Right atrium auricular region (tissue), 2 donors: ENCODE results near the gene ARHGAP25. TPM values are rescaled to one million over a fixed set of nuclear protein-coding genes. Genes with fewer than 3 reads are reported as not detected.
"Not testable (repeated sequence)": the region's sequence is repeated elsewhere in the genome, so short reads cannot be mapped to it uniquely, and the experiment has no call there.

Source experiments
- DNase-seq: peaks from one replicate; pipeline ENCODE4 v3.0.0-alpha.2; 2019; ENCODE audit warnings: low spot score
- H3K27ac ChIP-seq, 2 donors: fragments of 200-600 bp; sonication (generic); 1 replicate in 1 of 2; 2 replicates in 1 of 2; pipeline ENCODE4 v1.5.1; 2016 to 2019
- H3K27me3 ChIP-seq, 2 donors: fragments of 200-600 bp; sonication (generic); one replicate each; pipeline versions ENCODE4 v1.5.1 to v1.6.0; 2017 to 2019
- H3K36me3 ChIP-seq: fragments of 200-600 bp; sonication (generic); one replicate; pipeline ENCODE4 v1.5.1; 2016
- H3K4me1 ChIP-seq, 2 donors: fragments of 200-600 bp; sonication (generic); one replicate each; pipeline versions ENCODE4 v1.5.1 to v1.6.0; 2017 to 2019
- H3K4me3 ChIP-seq, 2 donors: fragments of 200-600 bp; sonication (generic); 1 replicate in 1 of 2; 2 replicates in 1 of 2; pipeline ENCODE4 v1.5.1; 2017 to 2019; ENCODE audit warnings: mild to moderate bottlenecking in 1 of 2, moderate library complexity in 1 of 2
- H3K9me3 ChIP-seq, 2 donors: fragments of 200-600 bp; sonication (generic); one replicate each; pipeline ENCODE4 v1.5.1; 2019
- total RNA-seq, 2 donors: library from RNA; depleted of rRNA; stranded (reverse); fragments of >200 nt; gene quantifications; one replicate each; pipeline ENCODE4 v1.1.0, GENCODE V29; 2016
- TF ChIP-seq, protein P1 (sequence below), 2 donors: fragments of 200-600 bp; sonication (generic); IDR thresholded peaks; one replicate each; pipeline ENCODE4 v1.5.1; 2019; ENCODE audit warnings: antibody characterized with exemption in 2 of 2

The ARHGAP25 gene
- total RNA-seq, 2 donors from 2014 or later = 4.2 to 12.8 TPM

DNA sequence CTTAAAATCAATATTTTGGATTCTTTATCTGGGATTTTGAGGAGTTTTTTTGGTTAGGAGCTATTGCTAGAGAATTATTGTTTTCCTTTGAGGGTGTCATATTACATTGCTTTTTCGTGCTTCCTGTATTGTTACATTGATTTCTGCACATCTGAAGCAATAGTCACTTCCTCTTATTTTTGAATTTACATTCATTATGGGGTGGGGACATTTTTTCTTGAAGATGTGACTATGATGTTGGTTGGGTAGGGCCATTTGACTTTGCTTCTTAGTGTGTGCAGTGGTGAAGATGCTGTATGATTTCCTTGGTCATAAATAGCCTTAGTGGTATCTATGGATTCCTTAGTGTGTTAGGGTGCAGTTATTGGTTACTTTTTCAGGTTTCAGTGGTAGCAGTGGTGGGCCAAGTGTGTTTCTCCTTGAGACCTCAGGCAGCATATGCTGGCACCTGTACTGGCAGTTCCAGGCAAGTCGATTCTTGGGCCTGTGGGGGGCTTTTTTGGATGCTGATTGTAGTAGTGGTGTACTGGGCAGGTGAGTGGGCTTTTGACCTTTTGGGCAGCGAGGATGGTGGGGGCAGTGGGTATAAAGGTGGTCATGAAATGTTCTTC lies 61.8 kb downstream of the ARHGAP25 start:
- TF ChIP-seq, protein P1, sequence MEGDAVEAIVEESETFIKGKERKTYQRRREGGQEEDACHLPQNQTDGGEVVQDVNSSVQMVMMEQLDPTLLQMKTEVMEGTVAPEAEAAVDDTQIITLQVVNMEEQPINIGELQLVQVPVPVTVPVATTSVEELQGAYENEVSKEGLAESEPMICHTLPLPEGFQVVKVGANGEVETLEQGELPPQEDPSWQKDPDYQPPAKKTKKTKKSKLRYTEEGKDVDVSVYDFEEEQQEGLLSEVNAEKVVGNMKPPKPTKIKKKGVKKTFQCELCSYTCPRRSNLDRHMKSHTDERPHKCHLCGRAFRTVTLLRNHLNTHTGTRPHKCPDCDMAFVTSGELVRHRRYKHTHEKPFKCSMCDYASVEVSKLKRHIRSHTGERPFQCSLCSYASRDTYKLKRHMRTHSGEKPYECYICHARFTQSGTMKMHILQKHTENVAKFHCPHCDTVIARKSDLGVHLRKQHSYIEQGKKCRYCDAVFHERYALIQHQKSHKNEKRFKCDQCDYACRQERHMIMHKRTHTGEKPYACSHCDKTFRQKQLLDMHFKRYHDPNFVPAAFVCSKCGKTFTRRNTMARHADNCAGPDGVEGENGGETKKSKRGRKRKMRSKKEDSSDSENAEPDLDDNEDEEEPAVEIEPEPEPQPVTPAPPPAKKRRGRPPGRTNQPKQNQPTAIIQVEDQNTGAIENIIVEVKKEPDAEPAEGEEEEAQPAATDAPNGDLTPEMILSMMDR (IDR thresholded peaks at IDR 0.05) = no peak
- Histone ChIP-seq H3K4me1 (peaks cover 0 to 6% of the 10 kb centered on the region in 2 donors), H3K4me3 (no peak overlapping the region), H3K27me3 (no peaks in the 10 kb centered on the region), H3K9me3 (no peaks in the 10 kb centered on the region), H3K36me3 (no peaks in the 10 kb centered on the region), H3K27ac (no peak overlapping the region)
- DNase-seq = no peak

DNA sequence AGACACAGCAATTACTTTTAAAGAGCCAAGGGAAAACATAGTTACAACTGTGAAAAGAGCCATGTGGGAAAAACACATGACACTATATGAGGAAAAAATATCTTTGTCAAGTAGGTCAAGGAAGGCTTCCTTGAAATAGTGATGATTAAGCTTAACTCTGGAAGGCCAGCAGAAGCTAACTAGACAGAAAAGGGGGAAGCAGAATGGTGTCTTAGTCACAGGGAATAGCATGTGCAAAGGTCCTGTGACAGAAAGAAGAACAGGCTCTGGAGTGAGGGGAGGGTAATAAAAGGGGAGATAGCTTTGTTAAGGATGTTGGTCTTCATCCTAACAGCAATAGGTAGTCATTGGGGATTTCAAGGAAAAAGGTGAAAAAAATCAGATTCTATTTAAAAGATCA lies 64.0 kb downstream of the ARHGAP25 start:
- TF ChIP-seq, protein P1 (IDR thresholded peaks at IDR 0.05) = no peak
- Histone ChIP-seq H3K27ac (no peak overlapping the region), H3K27me3 (no peaks in the 10 kb centered on the region), H3K36me3 (no peaks in the 10 kb centered on the region), H3K9me3 (no peaks in the 10 kb centered on the region), H3K4me1 (peaks cover 0 to 6% of the 10 kb centered on the region in 2 donors), H3K4me3 (no peak overlapping the region)
- DNase-seq = no peak

DNA sequence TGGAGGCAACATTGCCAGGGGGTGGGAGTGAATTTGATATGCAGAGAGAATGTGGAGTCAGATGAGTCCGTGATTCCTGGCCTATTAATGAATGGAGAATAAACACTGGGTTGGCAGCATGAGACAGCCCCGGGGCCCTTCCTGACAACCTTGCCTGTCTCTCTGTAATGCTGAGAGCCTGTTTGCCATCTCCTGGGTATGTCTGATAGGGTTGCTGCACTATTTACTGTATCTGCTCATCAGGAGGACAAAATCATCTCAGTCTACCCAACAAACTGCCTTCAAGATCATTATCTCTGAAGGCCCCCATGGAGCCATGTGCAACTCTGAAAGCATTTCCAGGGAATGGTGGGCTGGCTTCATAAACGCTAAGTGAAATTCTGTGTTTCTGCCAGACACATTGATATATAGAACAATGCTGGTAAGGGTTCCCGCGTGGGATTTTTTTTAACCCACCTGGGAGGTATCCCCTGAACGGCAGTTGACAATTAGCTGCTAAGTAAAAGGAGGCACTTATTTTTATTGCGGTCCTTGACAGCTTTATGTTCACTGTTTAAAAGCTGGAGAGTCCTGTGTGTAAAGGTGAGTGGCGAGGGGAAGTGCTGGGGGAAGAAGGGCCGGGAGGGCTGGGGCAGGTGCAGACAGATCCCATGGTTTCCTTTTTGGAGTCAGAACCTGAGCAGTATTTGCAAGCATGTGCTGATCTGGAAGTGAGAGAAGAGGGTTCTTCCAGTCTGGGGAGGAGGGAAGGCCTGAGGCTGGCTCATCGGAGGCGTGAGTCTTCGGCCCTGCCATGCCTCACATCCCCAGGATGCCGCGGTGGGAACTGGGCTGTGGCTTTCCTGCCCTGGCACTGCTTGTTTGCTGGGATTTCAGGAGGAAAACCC lies 64.8 kb downstream of the ARHGAP25 start:
- TF ChIP-seq, protein P1 (IDR thresholded peaks at IDR 0.05) = no peak
- Histone ChIP-seq H3K36me3 (no peaks in the 10 kb centered on the region), H3K4me3 (no peak overlapping the region), H3K27ac (no peak overlapping the region), H3K9me3 (no peaks in the 10 kb centered on the region), H3K27me3 (no peaks in the 10 kb centered on the region), H3K4me1 (peaks cover 0 to 6% of the 10 kb centered on the region in 2 donors)
- no peak for DNase-seq

DNA sequence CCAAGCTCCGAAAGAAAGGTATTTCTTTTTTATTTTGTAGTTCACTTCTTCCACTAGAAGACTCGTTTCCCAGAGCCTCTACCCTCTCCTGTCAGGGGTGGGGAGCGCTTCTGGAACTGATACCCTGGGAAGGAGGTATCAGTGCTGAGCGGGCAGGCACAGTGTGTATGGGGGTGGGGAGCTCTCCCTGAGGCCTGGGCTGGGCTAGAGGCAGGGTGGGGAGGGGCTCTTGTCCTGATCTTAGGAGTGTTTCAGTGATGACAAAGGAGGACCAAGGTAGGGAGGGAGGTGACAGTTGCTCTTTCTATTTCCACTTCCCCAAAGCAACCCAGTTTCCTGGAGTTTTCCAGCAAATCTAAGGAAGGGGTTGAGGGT lies 65.4 kb downstream of the ARHGAP25 start:
- no peaks in the 10 kb centered on the region for H3K27me3 ChIP-seq
- no peak overlapping the region for H3K4me3 ChIP-seq
- TF ChIP-seq, protein P1 (IDR thresholded peaks at IDR 0.05) = no peak
- no peaks in the 10 kb centered on the region for H3K9me3 ChIP-seq
- no peak for DNase-seq
- H3K36me3 ChIP-seq = no peaks in the 10 kb centered on the region
- H3K27ac ChIP-seq = no peak overlapping the region
- peaks cover 0 to 6% of the 10 kb centered on the region in 2 donors for H3K4me1 ChIP-seq

DNA sequence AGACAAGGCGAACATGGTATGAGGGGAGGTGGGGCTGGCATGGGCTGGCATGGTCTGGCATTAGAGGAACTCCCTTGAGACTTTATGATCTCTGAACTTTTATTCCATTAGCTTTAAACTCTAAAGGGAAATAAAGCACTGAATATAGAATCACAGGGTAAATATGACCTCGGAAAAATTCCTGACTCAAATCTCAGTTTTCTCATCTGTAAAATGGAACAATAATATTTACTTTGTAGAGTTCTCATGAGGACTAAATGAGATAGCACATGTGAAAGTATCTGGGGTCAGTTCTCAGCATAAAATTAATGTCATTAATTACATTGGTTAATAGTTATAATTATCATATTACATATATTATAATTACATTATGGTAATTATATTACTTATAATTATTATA lies 65.9 kb downstream of the ARHGAP25 start:
- no peak overlapping the region for H3K4me3 ChIP-seq

DNA sequence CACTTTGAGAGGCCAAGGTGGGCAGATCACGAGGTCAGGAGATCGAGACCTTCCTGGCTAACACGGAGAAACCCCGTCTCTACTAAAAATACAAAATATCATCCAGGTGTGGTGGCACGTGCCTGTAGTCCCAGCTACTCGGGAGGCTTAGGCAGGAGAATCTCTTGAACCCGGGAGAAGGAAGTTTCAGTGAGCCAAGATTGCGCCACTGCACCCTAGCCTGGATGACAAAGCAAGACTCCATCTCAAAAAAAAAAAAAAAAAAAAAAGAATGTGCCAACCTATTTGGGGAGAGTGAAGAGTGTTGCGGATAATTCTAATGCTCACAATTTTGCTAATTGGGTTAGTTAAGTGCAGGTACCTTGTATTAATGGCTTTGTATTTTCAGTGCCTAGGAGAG lies 67.5 kb downstream of the ARHGAP25 start:
- H3K4me3 ChIP-seq, H3K36me3 ChIP-seq, H3K27me3 ChIP-seq, H3K27ac ChIP-seq, DNase-seq, H3K9me3 ChIP-seq: not testable (repeated sequence)
- peaks cover 0 to 14% of the 10 kb centered on the region in 2 donors for H3K4me1 ChIP-seq

More for the DNA sequence above, 65.9 kb downstream of the ARHGAP25 start:
- Histone ChIP-seq H3K4me1 (peaks cover 0 to 7% of the 10 kb centered on the region in 2 donors), H3K27me3 (no peaks in the 10 kb centered on the region), H3K9me3 (no peaks in the 10 kb centered on the region), H3K36me3 (no peaks in the 10 kb centered on the region), H3K27ac (no peak overlapping the region)
- DNase-seq = no peak
- TF ChIP-seq, protein P1 (IDR thresholded peaks at IDR 0.05) = no peak
